Lung (tissue), 12 donors: ENCODE measurements around the gene CBFA2T2. TPM values are rescaled to one million over a fixed set of nuclear protein-coding genes. Genes with fewer than 3 reads are reported as not detected.

Source experiments
- ATAC-seq: fragments of 200-7000 bp; cut with Tn5 transposase; one replicate; pipeline ENCODE4 v1.9.1; 2020; ENCODE audit warnings: moderate number of reproducible peaks; ENCODE audit not compliant: insufficient read depth, low FRiP score
- DNase-seq, 3 donors: peaks; one replicate each; pipeline ENCODE4 v3.0.0-alpha.2; 2013 to 2017
- H3K27ac ChIP-seq, 2 donors: one replicate each; pipeline ENCODE4 v1.5.1; 2013; ENCODE audit warnings: mild to moderate bottlenecking in 2 of 2, moderate library complexity in 2 of 2, control low read depth in 1 of 2, inconsistent platforms in 1 of 2, low read depth in 1 of 2, low read length in 1 of 2
- H3K27me3 ChIP-seq, 3 donors: one replicate each; pipeline ENCODE4 v1.5.1; 2013; ENCODE audit warnings: low read length in 2 of 3; ENCODE audit not compliant: control insufficient read depth in 3 of 3, insufficient read depth in 3 of 3
- H3K36me3 ChIP-seq, 4 donors: one replicate each; pipeline ENCODE4 v1.5.1; 2013; ENCODE audit warnings: low read length in 4 of 4, mild to moderate bottlenecking in 1 of 4, moderate library complexity in 1 of 4; ENCODE audit not compliant: control insufficient read depth in 4 of 4, insufficient read depth in 4 of 4
- H3K4me1 ChIP-seq, 5 donors: one replicate each; pipeline ENCODE4 v1.5.1; 2013; ENCODE audit warnings: low read length in 5 of 5, mild to moderate bottlenecking in 2 of 5, moderate library complexity in 1 of 5; ENCODE audit not compliant: control insufficient read depth in 5 of 5, insufficient read depth in 5 of 5
- H3K4me3 ChIP-seq: one replicate; pipeline ENCODE4 v1.5.1; 2013; ENCODE audit warnings: mild to moderate bottlenecking, control low read depth, moderate library complexity
- H3K9ac ChIP-seq, 2 donors: one replicate each; pipeline ENCODE4 v1.5.1; 2013; ENCODE audit warnings: low read length in 2 of 2, control low read depth in 1 of 2; ENCODE audit not compliant: insufficient read depth in 1 of 2
- H3K9me3 ChIP-seq, 4 donors: one replicate each; pipeline ENCODE4 v1.5.1; 2013; ENCODE audit warnings: low read length in 3 of 4, mild to moderate bottlenecking in 1 of 4, moderate library complexity in 1 of 4; ENCODE audit not compliant: control insufficient read depth in 4 of 4, insufficient read depth in 3 of 4
- WGBS, 2 donors: extraction: QIAGEN DNeasy Blood & Tissue Kit; methylation state at CpG; one replicate each; pipeline ENCODE4 v1.1.7; 2013; 5-methylcytosine and 5-hydroxymethylcytosine counted together
- polyA plus RNA-seq, 2 donors: library from polyadenylated mRNA; stranded (reverse); fragments of 200-250 nt; gene quantifications; one replicate each; pipeline ENCODE4 v1.2.1, GENCODE V29; 2013
- total RNA-seq, 2 donors: library from RNA; depleted of rRNA in 1 of 2; stranded (reverse); fragments of >200 nt in 1 of 2; gene quantifications; one replicate each; pipeline ENCODE4 v1.2.1, GENCODE V29; 2014 to 2021
- TF ChIP-seq, protein P1 (sequence below): IDR thresholded peaks from 2 replicates; pipeline ENCODE4 v1.5.1; 2012; ENCODE audit warnings: mild to moderate bottlenecking; ENCODE audit errors: control extremely low read depth, extremely low read depth
- donor health status: control.
- donor health status: control.
- donor health status: Bipolar disorder and iron deficiency.
- donor health status: healthy.
- donor health status: DM: yes; HTN: yes; CAD: no.

CBFA2T2 gene
- total and polyA plus RNA-seq, 4 donors: 5.1 to 19.1 (median 8.2) TPM

GRCh38 chr20:33677991-33678702 lies 188.3 kb downstream of the CBFA2T2 start:
- Histone ChIP-seq H3K4me3 (no peak overlapping the region), H3K9me3 (no peaks in the 10 kb centered on the region), H3K27me3 (no peaks in the 10 kb centered on the region), H3K36me3 (peaks cover 0 to 2% (median 0%) of the 10 kb centered on the region in 4 donors), H3K27ac (no peak overlapping the region), H3K4me1 (peaks cover 0 to 29% (median 12%) of the 10 kb centered on the region in 5 donors), H3K9ac (no peak overlapping the region)
- WGBS, 2 donors: 90 to 92% methylated on average over 15 of the region's 15 CpGs
- TF ChIP-seq, protein P1, sequence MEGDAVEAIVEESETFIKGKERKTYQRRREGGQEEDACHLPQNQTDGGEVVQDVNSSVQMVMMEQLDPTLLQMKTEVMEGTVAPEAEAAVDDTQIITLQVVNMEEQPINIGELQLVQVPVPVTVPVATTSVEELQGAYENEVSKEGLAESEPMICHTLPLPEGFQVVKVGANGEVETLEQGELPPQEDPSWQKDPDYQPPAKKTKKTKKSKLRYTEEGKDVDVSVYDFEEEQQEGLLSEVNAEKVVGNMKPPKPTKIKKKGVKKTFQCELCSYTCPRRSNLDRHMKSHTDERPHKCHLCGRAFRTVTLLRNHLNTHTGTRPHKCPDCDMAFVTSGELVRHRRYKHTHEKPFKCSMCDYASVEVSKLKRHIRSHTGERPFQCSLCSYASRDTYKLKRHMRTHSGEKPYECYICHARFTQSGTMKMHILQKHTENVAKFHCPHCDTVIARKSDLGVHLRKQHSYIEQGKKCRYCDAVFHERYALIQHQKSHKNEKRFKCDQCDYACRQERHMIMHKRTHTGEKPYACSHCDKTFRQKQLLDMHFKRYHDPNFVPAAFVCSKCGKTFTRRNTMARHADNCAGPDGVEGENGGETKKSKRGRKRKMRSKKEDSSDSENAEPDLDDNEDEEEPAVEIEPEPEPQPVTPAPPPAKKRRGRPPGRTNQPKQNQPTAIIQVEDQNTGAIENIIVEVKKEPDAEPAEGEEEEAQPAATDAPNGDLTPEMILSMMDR: no peak
- no peak for DNase-seq
- ATAC-seq: no peak

- ATAC-seq (peak; percentile 30), DNase-seq (no peak)
- H3K27ac ChIP-seq: no peak overlapping the region
- no peak overlapping the region for H3K9ac ChIP-seq
- peaks cover 0 to 24% (median 9%) of the 10 kb centered on the region in 5 donors for H3K4me1 ChIP-seq
- 81 to 89% methylated on average over 20 of the region's 20 CpGs for WGBS, 2 donors
- no peaks in the 10 kb centered on the region for H3K9me3 ChIP-seq
- TF ChIP-seq, protein P1: no peak
- H3K4me3 ChIP-seq: no peak overlapping the region
- no peaks in the 10 kb centered on the region for H3K27me3 ChIP-seq
- peaks cover 0 to 2% (median 0%) of the 10 kb centered on the region in 4 donors for H3K36me3 ChIP-seq
Observed at GRCh38 chr20:33679758-33680485, 190.0 kb downstream of the CBFA2T2 start.

- TF ChIP-seq, protein P1: no peak
- Histone ChIP-seq H3K27me3 (no peaks in the 10 kb centered on the region), H3K9me3 (no peaks in the 10 kb centered on the region), H3K27ac (no peak overlapping the region), H3K36me3 (peaks cover 0 to 2% (median 0%) of the 10 kb centered on the region in 4 donors), H3K4me3 (no peak overlapping the region), H3K4me1 (peaks cover 0 to 23% (median 16%) of the 10 kb centered on the region in 5 donors), H3K9ac (no peak overlapping the region)
- ATAC-seq (no peak), DNase-seq (no peak)
- WGBS, 2 donors: 90 to 96% methylated on average over 2 of the region's 2 CpGs
Observed at GRCh38 chr20:33680686-33681085, 190.8 kb downstream of the CBFA2T2 start.
